ENCODE measurements around the gene OBSCN.
"Not testable (repeated sequence)": the region's sequence is repeated elsewhere in the genome, so short reads cannot be mapped to it uniquely, and the experiment has no call there.

OBSCN gene

DNA sequence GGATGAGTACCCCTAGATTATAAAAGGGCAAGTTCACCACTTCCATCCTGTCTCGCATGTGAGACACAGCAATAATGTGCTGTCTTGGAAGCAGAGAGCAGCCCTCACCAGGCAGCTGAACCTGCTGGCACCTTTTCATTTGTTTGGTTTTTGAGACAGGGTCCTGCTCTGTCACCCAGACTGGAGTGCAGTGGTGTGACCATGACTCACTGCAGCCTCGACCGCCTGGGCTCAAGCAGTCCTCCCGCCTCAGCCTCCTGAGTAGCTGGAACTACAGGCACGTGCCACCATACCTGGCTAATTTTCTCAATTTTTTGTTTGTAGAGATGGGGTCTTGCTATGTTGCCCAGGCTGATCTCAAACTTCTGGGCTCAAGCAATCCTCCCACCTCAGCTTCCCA is 20.3 kb downstream of the OBSCN start:
- not testable (repeated sequence) for DNase-seq (ENCODE audit: low read depth in 2 of 2)

DNA sequence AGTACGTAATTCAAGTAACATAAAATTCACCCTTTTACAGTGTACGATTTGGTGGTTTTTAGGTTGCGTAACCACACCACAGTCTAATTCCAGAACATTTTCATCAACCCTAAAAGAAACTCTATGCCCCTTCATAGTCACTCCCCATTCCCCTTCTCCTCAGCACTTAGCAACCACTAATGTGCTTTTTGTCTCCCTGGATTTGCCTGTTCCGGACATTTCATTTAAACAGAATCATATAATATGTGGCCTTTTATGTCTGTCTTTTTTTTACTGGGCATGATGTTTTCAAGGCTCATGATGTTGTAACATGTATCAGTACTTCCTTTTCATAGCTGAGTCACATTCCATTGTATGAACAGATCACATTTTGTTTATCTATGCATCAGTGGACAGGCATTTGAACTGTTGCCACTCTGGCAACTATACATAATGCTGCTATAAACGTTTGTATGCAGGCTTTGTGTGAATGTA is 20.8 kb downstream of the OBSCN start:
- DNase-seq (ENCODE audit: low read depth in 2 of 2): no peak

DNA sequence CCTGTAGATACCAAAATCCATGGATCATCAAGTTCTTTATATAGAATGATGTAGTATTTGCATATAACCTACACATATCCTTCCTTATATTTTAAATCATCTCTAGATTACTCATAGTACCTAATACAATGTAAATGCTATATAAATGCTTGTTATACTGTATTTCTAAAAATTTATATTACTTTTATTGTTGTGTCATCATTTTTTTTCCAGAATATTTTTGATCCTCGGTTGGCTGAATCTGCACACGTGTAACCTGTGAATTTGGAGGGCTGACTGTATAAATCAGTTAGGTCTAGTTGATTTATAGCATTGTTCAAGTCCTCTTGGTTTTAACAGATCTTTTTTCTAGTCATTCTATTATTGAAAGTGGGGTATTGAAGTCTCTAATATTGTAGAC is 23.3 kb downstream of the OBSCN start:
- no peak for DNase-seq (ENCODE audit: low read depth in 2 of 2)

DNA sequence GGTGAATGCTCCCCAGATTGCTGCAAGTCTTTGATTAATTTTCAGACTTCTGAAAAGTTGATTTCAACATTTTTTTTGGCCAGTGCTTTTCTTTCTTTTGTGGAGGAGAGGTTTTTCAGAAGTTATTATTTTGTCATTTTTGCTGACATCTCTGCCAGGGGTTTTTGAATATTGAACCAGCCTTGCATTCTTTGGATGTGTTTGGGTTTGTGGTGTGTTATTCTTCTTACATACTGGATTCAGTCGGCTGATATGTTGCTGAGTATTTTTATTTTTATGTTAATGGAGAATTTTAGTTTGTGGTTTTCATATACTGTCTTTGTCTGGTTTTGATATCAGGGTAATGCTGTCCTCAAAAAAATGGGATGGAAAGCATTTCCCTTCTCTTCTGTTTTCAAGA is 25.3 kb downstream of the OBSCN start:
- no peak for DNase-seq (ENCODE audit: low read depth in 2 of 2)

DNA sequence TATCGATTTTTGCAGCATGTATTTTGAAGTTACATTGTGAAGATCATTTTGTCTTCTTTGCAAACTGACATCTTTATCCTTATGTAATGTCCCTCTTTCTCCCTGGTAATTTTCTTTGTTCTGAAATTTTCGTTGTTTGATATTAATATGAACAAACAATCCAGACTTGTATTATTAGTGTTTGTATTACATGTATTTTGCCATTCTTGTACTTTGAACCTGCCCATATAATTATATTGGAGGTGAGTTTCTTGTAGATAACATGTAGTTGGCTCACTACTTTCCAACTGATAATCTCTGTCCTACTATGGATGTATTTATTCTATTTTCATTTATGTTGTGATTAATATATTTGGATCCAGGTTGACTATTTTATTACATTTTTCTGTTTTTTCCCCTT is 27.1 kb downstream of the OBSCN start:
- no peak for DNase-seq (ENCODE audit: low read depth in 2 of 2)

DNA sequence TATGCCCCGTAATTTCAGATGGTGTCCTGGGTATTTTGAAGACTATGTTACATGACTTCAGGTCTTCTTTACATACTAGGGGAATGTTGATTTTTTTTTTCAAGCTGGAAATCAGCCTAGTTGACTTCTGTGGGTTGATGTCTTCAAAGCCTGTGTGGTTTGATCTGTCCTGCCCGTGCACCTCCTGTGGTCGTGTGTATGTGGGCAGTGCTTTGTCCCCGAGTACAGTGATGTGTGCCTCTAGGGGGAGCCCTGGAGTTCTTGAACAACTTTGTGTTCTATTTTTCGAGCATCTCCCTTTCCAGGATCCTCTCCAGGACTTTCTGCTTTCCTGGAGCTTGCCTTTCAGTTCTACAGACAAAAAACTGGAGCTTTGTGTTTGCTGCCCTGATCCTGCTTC is 28.9 kb downstream of the OBSCN start:
- DNase-seq (ENCODE audit: low read depth in 2 of 2): no peak

DNA sequence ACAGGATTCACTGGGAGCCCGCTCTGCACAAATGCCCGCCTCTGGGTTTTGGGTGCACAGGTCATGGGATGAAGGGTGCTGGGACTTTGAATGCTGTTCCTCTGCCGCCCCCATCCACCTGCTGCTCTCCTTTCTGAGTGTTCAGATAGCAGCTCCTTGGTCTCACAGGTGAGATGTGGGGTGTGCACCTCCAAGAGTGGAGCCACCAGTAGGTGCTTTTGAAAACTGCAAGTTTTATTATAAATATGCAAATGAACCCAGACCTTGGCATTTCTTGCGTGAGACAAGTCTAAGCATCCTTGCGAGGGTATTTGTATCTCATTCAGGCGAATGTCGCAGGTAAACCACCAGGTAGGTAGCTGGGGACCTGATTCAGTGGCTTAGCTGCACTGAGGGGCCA is 30.2 kb downstream of the OBSCN start:
- DNase-seq (ENCODE audit: low read depth in 2 of 2): no peak

DNA sequence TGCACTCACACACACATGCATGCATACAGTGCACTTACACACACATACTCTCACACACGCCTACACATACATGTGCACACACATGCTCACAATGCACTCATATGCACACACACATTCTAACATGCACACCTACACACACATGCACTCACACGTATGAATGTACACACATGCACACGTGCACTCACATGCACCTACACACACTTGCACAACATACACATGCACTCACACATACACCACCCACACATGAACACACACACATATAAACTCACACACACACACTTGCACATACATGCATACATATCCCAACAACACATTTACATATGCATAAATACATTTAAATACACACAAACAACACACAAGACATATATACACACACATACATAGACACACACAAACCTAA is 30.6 kb downstream of the OBSCN start:
- no peak for DNase-seq (ENCODE audit: low read depth in 2 of 2)

DNA sequence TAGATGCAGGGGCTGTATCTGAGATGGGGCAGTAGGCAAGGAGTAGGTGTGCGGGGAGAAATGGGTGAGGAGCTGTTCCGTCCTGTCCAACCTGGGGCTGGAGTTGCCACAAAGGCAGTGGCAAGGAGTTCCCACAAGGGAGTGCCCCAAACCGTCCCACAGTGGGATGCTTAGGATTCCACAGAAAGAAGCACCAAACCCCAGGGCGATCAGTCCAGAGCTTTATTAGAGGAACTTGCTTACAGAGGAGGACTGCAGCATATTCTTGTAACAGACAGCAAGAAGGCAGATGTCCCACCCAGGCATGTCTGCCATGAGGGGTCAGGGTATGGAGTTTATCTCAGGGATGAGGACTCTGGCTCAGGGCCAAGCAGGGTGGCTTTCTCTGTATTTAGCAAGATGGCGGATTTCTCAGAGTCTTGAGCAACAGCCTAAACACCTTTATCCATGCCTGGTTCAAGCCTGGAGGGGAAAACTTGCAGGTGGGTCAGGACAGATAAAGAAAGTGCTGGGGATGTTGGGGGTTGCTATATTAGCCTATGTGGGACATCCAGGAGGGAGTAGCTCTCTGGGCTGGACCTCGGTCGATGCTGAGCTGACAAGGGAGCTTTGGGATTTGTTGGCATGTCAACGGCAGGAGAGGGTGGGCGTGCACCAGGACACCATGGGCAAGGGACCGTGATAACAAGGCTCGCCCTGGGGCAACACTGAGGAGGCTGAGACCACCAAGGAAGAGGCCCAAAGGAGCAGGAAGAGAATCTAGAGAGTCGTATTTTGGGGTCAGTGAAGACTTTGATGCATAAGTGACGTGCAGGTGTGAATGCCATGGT is 32.8 kb downstream of the OBSCN start:
- DNase-seq (ENCODE audit: low read depth in 2 of 2): no peak

DNA sequence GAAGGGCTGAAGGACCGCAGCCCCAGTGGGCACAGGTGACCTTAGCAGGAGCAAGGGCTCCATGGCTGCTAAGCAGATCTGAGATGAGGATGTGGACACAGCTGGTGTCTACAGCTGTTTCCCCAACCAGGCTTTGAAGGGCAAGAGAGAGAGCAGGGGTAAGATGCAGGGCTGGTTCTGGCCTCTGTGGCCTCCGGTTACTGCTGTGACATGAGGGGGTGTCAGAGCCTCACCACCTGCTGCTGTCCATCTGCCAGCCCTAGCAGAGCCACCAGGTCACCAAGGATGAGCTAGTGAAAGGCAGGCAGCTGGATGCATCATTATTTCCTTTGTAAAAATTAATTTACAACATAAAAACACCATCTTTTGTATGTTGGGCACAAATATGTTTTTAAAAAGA is 33.4 kb downstream of the OBSCN start:
- no peak for DNase-seq (ENCODE audit: low read depth in 2 of 2)

DNA sequence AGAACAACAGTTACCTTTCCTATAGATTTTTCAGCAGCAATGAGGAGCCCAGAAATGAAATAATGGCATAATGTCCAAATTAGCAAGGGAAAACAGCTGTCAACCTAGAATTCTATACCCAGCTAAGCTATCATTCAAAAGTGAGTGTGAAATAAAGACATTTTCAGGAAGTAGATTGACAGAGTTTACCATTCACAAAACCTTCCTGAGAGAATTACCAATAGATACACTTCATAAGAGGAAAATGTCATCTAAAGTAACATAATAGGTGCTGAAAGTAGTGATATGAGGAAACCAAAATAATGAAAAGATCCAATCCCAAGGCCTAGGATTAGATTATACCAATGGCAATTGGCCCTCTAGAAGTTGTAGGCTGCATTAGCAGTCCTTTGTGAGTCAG is 34.6 kb downstream of the OBSCN start:
- DNase-seq (ENCODE audit: low read depth in 2 of 2): no peak

DNA sequence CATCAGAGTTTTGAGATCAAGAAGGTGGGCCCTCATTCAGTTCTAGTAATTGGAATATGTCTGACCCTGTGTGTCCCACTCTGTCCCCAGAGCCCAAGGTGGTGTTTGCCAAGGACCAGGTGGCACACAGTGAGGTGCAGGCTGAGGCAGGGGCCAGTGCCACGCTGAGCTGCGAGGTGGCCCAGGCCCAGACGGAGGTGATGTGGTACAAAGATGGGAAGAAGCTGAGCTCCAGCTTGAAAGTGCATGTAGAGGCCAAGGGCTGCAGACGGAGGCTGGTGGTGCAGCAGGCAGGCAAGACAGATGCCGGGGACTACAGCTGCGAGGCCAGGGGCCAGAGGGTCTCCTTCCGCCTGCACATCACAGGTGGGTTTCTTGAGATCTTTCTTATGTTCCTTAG is 35.2 kb downstream of the OBSCN start:
- no peak for DNase-seq (ENCODE audit: low read depth in 2 of 2)

DNA sequence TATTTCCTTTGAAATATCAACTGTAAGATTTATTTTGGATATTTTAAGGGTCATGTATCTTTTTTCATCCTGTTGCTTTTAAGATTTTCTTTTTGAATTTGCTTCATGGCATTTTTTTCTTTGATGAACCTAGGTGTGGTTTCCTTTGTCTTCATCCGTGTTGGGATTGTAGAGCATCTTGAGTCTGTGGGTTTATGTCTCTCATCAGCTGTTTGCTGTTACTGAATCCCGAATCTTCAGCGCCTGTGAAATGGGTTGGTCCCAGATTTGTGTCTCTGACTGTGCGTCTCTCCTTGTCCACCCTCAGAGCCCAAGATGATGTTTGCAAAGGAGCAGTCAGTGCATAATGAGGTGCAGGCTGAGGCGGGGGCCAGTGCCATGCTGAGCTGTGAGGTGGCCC is 36.1 kb downstream of the OBSCN start:
- not testable (repeated sequence) for DNase-seq (ENCODE audit: low read depth in 2 of 2)

DNA sequence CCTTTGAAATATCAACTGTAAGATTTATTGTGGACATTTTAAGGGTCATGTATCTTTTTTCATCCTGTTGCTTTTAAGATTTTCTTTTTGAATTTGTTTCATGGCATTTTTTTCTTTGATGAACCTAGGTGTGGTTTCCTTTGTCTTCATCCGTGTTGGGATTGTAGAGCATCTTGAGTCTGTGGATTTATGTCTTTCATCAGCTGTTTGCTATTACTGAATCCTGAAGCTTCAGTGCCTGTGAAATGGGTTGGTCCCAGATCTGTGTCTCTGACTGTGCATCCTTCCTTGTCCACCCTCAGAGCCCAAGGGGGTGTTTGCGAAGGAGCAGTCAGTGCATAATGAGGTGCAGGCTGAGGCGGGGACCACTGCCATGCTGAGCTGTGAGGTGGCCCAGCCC is 37.3 kb downstream of the OBSCN start:
- DNase-seq (ENCODE audit: low read depth in 2 of 2): no peak

DNA sequence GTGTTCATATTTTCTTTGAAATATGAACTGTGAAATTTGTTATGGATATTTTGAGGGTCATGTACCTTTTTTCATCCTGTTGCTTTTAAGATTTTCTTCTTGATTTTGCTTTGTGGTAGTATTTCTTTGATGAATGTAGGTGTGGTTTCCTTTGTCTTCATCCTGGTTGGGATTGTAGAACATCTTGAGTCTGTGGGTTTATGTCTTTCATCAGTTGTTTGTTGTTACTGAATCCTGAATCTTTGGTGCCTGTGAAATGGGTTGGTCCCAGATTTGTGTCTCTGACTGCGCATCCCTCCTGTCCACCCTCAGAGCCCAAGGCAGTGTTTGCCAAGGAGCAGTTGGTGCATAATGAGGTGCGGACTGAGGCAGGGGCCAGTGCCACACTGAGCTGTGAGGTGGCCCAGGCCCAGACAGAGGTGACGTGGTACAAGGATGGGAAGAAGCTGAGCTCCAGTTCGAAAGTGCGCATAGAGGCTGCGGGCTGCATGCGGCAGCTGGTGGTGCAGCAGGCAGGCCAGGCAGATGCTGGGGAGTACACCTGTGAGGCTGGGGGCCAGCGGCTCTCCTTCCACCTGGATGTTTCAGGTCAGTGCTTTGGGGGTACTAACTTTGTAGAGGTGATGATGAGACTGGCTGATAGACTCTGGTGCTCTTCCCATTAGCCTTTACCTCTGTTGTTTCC is 38.5 kb downstream of the OBSCN start:
- no peak for DNase-seq (ENCODE audit: low read depth in 2 of 2)

DNA sequence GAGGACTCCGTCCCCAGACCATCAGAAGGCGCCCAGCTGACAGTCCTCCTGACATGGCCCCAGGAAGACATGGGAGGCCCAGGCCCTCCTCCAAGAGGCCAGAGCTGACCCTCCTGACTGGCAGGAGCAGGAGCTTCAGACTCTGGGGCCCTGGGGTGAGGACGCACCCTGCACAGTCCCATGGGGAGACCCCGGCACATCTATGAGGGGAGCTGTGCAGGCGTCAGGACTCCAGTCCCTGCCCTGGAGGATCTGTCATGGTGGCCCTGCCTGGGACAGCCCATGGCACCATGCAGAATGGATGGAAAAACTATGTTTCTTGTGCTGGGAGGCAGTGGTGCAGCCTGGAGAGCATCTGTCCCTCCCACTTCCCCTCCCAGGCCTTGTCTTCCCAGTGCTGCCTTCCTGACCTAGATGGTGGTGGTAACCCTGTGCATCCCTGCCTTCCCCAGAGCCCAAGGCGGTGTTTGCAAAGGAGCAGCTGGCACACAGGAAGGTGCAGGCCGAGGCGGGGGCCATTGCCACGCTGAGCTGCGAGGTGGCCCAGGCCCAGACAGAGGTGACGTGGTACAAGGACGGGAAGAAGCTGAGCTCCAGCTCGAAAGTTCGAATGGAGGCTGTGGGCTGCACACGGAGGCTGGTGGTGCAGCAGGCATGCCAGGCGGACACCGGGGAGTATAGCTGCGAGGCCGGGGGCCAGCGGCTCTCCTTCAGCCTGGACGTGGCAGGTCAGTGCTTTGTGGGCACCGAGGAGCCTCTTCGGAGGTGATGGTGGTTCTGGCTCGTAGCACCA is 41.9 kb downstream of the OBSCN start:
- no peak for DNase-seq (ENCODE audit: low read depth in 2 of 2)

DNA sequence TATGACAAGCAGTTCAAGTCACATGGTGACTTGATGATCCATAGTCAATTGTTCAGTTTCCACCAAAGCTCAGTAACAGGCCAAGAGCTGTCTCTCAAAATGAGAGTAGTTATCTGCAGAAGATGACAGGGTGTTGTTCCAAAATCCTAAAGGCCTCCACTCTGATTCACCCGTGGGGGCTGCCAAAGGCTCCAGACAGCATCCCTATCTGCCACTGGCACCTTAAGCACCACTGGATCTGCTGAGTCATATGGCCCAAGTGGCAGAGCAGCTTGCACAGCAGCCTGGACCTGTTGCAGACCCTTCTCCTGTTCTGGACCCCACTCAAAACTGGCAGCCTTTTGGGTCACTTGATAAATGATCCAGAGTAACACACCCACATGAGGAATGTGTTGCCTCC is 44.6 kb downstream of the OBSCN start:
- DNase-seq (ENCODE audit: low read depth in 2 of 2): not testable (repeated sequence)

DNA sequence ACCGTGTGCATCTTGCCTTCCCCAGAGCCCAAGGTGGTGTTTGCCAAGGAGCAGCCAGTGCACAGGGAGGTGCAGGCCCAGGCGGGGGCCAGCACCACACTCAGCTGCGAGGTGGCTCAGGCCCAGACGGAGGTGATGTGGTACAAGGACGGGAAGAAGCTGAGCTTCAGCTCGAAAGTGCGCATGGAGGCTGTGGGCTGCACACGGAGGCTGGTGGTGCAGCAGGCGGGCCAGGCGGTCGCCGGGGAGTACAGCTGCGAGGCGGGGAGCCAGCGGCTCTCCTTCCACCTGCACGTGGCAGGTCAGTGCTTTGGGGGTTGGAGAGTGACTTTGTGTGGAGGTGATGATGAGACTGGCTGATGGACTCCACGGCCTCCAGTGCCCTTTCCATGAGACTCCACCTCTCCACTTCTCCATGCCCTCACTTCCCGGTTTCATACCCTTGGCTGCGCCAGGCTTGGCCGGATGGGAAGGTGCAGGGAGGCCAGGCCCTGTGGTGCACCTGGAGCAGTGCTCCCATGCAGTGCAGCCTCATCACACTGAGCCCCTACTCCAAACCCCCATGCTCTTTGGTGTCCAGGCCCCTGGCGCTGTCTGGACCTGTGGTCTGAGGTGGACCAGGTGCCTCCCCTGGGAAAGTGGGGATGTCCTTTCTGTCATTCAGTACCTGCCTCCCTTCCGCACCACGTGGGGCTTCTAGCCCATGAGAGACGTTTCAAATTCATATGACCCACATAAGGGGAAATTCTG is 49.0 kb downstream of the OBSCN start:
- no peak for DNase-seq (ENCODE audit: low read depth in 2 of 2)

DNA sequence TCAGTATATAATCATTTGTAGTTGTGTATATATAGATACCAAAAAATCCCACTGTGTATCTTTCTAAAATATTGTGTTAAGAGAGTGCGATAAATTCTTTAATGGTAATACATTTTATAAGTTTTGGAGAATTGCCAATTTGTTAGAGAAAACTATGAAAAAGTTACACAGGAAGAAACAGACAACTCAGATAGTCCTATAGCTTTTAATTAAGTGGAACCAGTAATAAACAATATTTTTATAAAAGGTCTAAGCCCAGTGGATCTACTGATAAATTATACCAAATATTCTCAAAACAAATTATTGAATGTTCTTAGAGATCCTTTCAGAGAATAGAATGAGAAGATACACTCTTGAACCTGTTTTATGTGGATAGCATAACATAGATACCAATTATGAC is 50.6 kb downstream of the OBSCN start:
- DNase-seq (ENCODE audit: low read depth in 2 of 2): no peak

DNA sequence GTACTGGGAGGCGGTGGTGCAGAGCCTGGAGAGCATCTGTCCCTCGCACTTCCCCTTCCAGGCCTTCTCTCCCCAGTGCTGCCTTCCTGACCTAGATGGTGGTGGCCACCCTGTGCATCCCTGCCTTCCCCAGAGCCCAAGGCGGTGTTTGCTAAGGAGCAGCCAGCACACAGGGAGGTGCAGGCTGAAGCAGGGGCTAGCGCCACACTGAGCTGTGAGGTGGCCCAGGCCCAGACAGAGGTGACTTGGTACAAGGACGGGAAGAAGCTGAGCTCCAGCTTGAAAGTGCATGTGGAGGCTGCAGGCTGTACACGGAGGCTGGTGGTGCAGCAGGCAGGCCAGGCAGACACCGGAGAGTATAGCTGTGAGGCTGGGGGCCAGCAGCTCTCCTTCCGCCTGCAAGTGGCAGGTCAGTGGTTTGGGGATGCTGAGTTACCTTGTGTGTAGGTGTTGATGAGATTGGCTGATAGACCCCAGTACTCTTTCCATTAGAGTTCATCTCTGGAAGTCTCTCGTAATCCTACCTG is 51.6 kb downstream of the OBSCN start:
- no peak for DNase-seq (ENCODE audit: low read depth in 2 of 2)

DNA sequence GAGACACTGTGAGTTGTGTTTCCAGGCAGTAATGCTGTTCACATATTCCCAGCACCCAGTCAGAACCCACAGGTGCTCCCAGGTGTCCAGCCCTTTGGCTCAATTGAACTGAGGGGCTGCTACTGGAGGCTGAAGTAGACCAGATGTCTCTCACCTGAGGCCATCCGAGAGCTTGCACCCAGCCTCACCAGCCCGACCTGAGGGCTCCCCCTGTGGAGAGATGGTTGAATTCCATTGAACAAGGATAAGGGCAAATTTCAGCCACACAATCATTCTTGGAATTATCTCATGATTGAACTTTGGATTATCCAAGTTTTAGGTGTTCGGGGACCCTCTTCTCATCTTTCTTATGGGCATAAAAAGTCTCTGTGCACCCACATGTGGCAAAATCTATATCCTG is 52.1 kb downstream of the OBSCN start:
- DNase-seq (ENCODE audit: low read depth in 2 of 2): no peak

DNA sequence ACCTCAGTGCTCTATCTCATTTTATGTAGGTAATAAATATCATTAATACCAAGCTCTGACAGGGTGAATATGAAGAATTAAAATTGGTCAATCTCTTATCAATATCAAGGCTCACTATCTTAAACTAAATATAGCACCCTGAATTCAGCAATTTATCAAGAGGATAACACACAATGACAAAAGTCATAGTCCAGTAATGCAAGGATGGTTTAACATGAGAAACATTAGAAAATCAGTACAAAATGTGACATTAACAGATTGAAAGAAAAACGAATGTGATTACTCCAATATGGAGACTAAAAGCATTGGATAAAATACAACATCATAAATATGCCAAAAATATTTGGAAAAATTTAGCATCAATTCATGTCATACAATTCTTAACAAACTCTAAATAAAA is 53.9 kb downstream of the OBSCN start:
- DNase-seq (ENCODE audit: low read depth in 2 of 2): no peak

All from stimulated activated CD8-positive, alpha-beta memory T cell treated with anti-CD3 and anti-CD28 coated beads, Interleukin-15, amount 100 ng/mL, for 48 hours (primary cell).